H1 (cell line): ENCODE results near the gene TLX1. TPM values are rescaled to one million over a fixed set of nuclear protein-coding genes. Genes with fewer than 3 reads are reported as not detected.

Experiments used
- ASH2L ChIP-seq: fragments of 200-600, 300-600 bp; sonication (generic); IDR thresholded peaks from one replicate; pipeline ENCODE4 v1.7.1; 2017; ENCODE audit warnings: low read length
- BCL11A ChIP-seq, 2 experiments: IDR thresholded peaks; one replicate each; pipeline ENCODE4 v1.6.1; 2011; ENCODE audit warnings: low read depth in 2 of 2, low read length in 2 of 2, mild to moderate bottlenecking in 2 of 2
- CTBP2 ChIP-seq: IDR thresholded peaks from 2 replicates; pipeline ENCODE4 v1.7.0; 2011; ENCODE audit warnings: borderline replicate concordance, mild to moderate bottlenecking, moderate library complexity, mixed read lengths, low read length; ENCODE audit not compliant: insufficient read depth, insufficient read length
- JUND ChIP-seq: IDR thresholded peaks from 2 replicates; pipeline ENCODE4 v1.6.1; 2011; ENCODE audit warnings: mild to moderate bottlenecking, improper control_type of control experiment, low read length
- RAD21 ChIP-seq, 2 experiments: IDR thresholded peaks in 1 of 2; conservative IDR thresholded peaks in 1 of 2; 2 replicates each; pipeline ENCODE4 v1.6.1; 2011; ENCODE audit warnings: low read depth in 2 of 2, low read length in 2 of 2, improper control_type of control experiment in 1 of 2, inconsistent platforms in 1 of 2, mild to moderate bottlenecking in 1 of 2, moderate library complexity in 1 of 2
- RFX5 ChIP-seq: IDR thresholded peaks from 2 replicates; pipeline ENCODE4 v1.6.1; 2011; ENCODE audit warnings: low read depth, low read length, improper control_type of control experiment, borderline replicate concordance
- RNF2 ChIP-seq: fragments of 200-900, 300-1000 bp; sonication (generic); IDR thresholded peaks from 2 replicates; pipeline ENCODE4 v1.7.1; 2016; ENCODE audit warnings: borderline replicate concordance, low read depth, mild to moderate bottlenecking, antibody characterized with exemption, low read length; ENCODE audit not compliant: poor library complexity, severe bottlenecking; ENCODE audit errors: missing control alignments
- SAP30 ChIP-seq: fragments of 300-600 bp; sonication (generic); IDR thresholded peaks from 2 replicates; pipeline ENCODE4 v1.7.1; 2012; ENCODE audit warnings: low read length, moderate library complexity, mild to moderate bottlenecking, inconsistent platforms; ENCODE audit not compliant: insufficient read depth, insufficient replicate concordance
- SP1 ChIP-seq: IDR thresholded peaks from 2 replicates; pipeline ENCODE4 v1.6.1; 2011; ENCODE audit warnings: low read depth, low read length
- SUZ12 ChIP-seq: fragments of 200-600 bp; sonication (generic); IDR thresholded peaks from 2 replicates; pipeline ENCODE4 v1.6.1; 2012; ENCODE audit warnings: mild to moderate bottlenecking, inconsistent platforms, low read length, moderate library complexity, mixed read lengths
- USF2 ChIP-seq: IDR thresholded peaks from 2 replicates; pipeline ENCODE4 v1.6.1; 2011; ENCODE audit warnings: low read length, improper control_type of control experiment
- polyA plus RNA-seq, 7 experiments: library from polyadenylated mRNA; depleted of rRNA in 3 of 7; stranded (reverse) in 5 of 7; unstranded in 2 of 7; fragments of >200 nt in 5 of 7; fragments of 200-250 nt in 2 of 7; gene quantifications; 1 replicate in 5 of 7; 2 replicates in 1 of 7; 4 replicates in 1 of 7; pipeline versions ENCODE4 v1.2.1 to v1.2.3, GENCODE V29; 2011 to 2013; ENCODE audit warnings: missing spikeins in 2 of 7, mixed read lengths in 2 of 7
- total RNA-seq: library from RNA; stranded (reverse); fragmentation: NEBNext Ultra II Directional; extraction: Animal tissue kit (Norgen Biotek cat#: 25700); gene quantifications from 2 replicates; pipeline ENCODE4 v1.2.1, GENCODE V29; 2021

TLX1 gene
- total and polyA plus RNA-seq, 2 of the 8 experiments (the other 6 are each of a cell fraction or from before 2014, with no cell fraction given), result not detected

DNA sequence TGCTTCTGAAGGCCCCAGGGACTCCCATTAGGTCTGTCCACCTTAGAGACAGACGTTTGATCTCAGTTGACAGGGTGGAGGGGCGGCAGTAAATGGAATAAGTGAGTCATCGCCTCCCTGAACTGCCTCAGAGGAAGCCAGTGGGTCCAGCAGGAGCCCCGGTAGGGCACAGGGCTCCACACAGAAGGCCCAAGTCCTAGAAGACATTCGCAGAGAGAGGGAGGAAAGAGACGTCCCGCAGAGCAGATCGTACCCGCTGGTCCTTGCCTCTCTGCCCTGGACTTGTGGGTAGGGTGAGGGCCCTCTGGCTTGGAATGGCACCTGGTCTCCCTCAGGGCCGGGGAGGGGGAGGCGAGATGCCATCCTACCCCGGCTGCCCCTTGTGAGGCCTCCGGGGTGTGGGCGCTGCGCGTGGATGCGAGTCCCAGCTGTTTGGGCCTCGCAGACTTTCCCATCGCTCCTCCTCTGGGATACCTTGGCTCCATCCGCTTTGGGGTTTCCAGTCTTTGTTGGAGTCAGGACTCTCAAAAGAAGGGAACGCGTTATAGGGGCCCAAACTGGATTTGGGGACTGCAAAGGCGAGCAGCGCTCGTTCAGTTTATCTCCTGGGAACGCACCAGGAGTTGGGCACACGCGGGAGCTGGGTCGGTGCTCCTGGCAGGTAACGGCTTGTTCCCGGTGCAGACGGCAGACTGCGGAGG is 5.1 kb downstream of the TLX1 start (continued):
- TF ChIP-seq RNF2 (peak; percentile 81), CTBP2 (peak; percentile 30), SUZ12 (peak; percentile 99), RFX5 (no peak), BCL11A (IDR thresholded peaks at IDR 0.05; ENCODE audit: low read depth in 2 of 2, low read length in 2 of 2) (no peak), SAP30 (no peak), SP1 (no peak), JUND (peak; percentile 60; the same call in 1 of the 2 replicates), ASH2L (no peak), RAD21 (IDR thresholded peaks at IDR 0.05 in 1 of 2, conservative IDR thresholded peaks at IDR 0.05 in 1 of 2; ENCODE audit: low read depth in 2 of 2, low read length in 2 of 2) (no peak), USF2 (no peak)
